RWPE2 (cell line): ENCODE measurements around the gene SFXN2.
A peak's percentile ranks its signal among the peaks of the same experiment; 100 is the strongest.

Source experiments
- ATAC-seq: fragments of 200-7000 bp; cut with Tn5 transposase; 3 replicates; pipeline ENCODE4 v1.9.1; 2021; ENCODE audit warnings: low read depth
- DNase-seq: peaks from one replicate; pipeline ENCODE4 v3.0.0-alpha.2; 2020; ENCODE audit warnings: low spot score
- H3K27ac ChIP-seq: fragments of 450-650 bp; 2 replicates; pipeline ENCODE4 v1.5.1; 2017; ENCODE audit warnings: mild to moderate bottlenecking; ENCODE audit not compliant: poor library complexity, severe bottlenecking
- H3K27me3 ChIP-seq: fragments of 250-450 bp; sonication (Bioruptor Pico); 2 replicates; pipeline ENCODE4 v1.5.1; 2021; ENCODE audit warnings: mild to moderate bottlenecking, moderate library complexity; ENCODE audit not compliant: insufficient read depth, poor library complexity, severe bottlenecking
- H3K36me3 ChIP-seq: fragments of 250-450 bp; sonication (Bioruptor Pico); 2 replicates; pipeline ENCODE4 v1.5.1; 2020; ENCODE audit warnings: low read depth, mild to moderate bottlenecking, moderate library complexity
- H3K4me1 ChIP-seq: fragments of 250-450 bp; sonication (Bioruptor Pico); 2 replicates; pipeline ENCODE4 v1.5.1; 2021; ENCODE audit warnings: mild to moderate bottlenecking, moderate library complexity; ENCODE audit not compliant: insufficient read depth, poor library complexity, severe bottlenecking
- H3K4me3 ChIP-seq: fragments of 250-450 bp; sonication (Bioruptor Pico); 2 replicates; pipeline ENCODE4 v1.5.1; 2021; ENCODE audit warnings: mild to moderate bottlenecking, moderate library complexity; ENCODE audit not compliant: severe bottlenecking
- H3K9me3 ChIP-seq: fragments of 250-450 bp; sonication (Bioruptor Pico); 2 replicates; pipeline ENCODE4 v1.5.1; 2021; ENCODE audit warnings: mild to moderate bottlenecking, moderate library complexity; ENCODE audit not compliant: severe bottlenecking
- CTCF ChIP-seq: fragments of 450-650 bp; IDR thresholded peaks from one replicate; pipeline ENCODE4 v1.5.1; 2017; ENCODE audit warnings: mild to moderate bottlenecking, moderate library complexity; ENCODE audit not compliant: poor library complexity, severe bottlenecking

SFXN2 gene

GRCh38 chr10:102701796-102702195, 12.6 kb upstream of the SFXN2 start:
- no peak for TF ChIP-seq CTCF
- Histone ChIP-seq H3K9me3 (no peaks in the 10 kb centered on the region), H3K36me3 (peaks cover 41% of the 10 kb centered on the region), H3K4me1 (peaks cover 5% of the 10 kb centered on the region), H3K27ac (no peak overlapping the region), H3K4me3 (no peak overlapping the region), H3K27me3 (no peaks in the 10 kb centered on the region)
- no peak for DNase-seq
- no peak for ATAC-seq

GRCh38 chr10:102702742-102703141, 11.7 kb upstream of the SFXN2 start:
- Histone ChIP-seq H3K4me1 (peaks cover 5% of the 10 kb centered on the region), H3K27ac (no peak overlapping the region), H3K36me3 (peaks cover 31% of the 10 kb centered on the region), H3K9me3 (no peaks in the 10 kb centered on the region), H3K27me3 (no peaks in the 10 kb centered on the region), H3K4me3 (no peak overlapping the region)
- ATAC-seq (no peak), DNase-seq (no peak)
- TF ChIP-seq CTCF: no peak

- no peaks in the 10 kb centered on the region for H3K27me3 ChIP-seq
- ATAC-seq: peak; percentile 31; the same call in 1 of the 3 replicates
- no peak for TF ChIP-seq CTCF
- no peak overlapping the region for H3K4me3 ChIP-seq
- no peak for DNase-seq
- H3K36me3 ChIP-seq: peaks cover 15% of the 10 kb centered on the region
- H3K4me1 ChIP-seq: peaks cover 5% of the 10 kb centered on the region
- no peaks in the 10 kb centered on the region for H3K9me3 ChIP-seq
- no peak overlapping the region for H3K27ac ChIP-seq
Measured at GRCh38 chr10:102704915-102705314, 9.5 kb upstream of the SFXN2 start.

- peaks cover 8% of the 10 kb centered on the region for H3K4me1 ChIP-seq
- H3K27me3 ChIP-seq: no peaks in the 10 kb centered on the region
- H3K27ac ChIP-seq: no peak overlapping the region
- peaks cover 15% of the 10 kb centered on the region for H3K36me3 ChIP-seq
- no peak for TF ChIP-seq CTCF
- H3K4me3 ChIP-seq: no peak overlapping the region
- DNase-seq: no peak
- ATAC-seq: no peak
- H3K9me3 ChIP-seq: no peaks in the 10 kb centered on the region
Measured at GRCh38 chr10:102705531-102705930, 8.9 kb upstream of the SFXN2 start.

GRCh38 chr10:102710609-102711008, 3.8 kb upstream of the SFXN2 start:
- H3K4me3 ChIP-seq: no peak overlapping the region
- ATAC-seq (no peak), DNase-seq (no peak)
- peaks cover 9% of the 10 kb centered on the region for H3K4me1 ChIP-seq
- no peaks in the 10 kb centered on the region for H3K36me3 ChIP-seq
- TF ChIP-seq CTCF: no peak
- no peak overlapping the region for H3K27ac ChIP-seq
- H3K27me3 ChIP-seq: no peaks in the 10 kb centered on the region
- no peaks in the 10 kb centered on the region for H3K9me3 ChIP-seq
